GM19099 (cell line): ENCODE results near the gene FOXO3.

Experiments
- POLR2A ChIP-seq: IDR thresholded peaks from 3 replicates; pipeline ENCODE4 v1.6.1; 2011; ENCODE audit warnings: low read depth; ENCODE audit not compliant: insufficient read length; ENCODE audit errors: extremely low read depth

The FOXO3 gene

GRCh38 chr6:108581237-108581931 lies 20.7 kb downstream of the FOXO3 start:
- TF ChIP-seq POLR2A = no peak

DNA sequence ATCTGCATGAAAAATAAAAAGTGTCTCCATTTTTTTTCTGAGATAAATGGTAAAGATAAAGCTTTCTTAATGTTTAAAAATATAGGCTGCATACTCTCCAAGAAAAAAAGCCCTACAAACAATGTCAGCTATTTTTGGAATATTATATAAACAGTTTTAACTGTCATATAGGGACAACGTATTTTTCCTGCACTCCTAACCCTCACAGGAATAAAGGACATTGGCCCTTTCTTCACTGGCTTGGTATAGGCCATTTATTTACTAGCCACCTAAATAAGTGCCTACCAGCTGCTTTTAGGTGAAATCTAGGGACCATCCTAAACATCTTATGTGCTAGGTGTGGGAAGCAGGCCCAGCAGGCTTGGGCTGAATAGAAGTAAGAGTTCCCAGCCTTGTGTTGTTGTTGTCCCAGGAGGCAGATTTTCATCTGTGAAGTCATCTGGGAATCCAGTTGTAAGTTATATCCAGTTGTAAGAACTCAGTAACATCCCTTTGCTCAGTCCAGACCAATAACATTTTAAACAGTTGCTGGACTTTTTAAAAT lies 21.3 kb downstream of the FOXO3 start:
- no peak for TF ChIP-seq POLR2A

DNA sequence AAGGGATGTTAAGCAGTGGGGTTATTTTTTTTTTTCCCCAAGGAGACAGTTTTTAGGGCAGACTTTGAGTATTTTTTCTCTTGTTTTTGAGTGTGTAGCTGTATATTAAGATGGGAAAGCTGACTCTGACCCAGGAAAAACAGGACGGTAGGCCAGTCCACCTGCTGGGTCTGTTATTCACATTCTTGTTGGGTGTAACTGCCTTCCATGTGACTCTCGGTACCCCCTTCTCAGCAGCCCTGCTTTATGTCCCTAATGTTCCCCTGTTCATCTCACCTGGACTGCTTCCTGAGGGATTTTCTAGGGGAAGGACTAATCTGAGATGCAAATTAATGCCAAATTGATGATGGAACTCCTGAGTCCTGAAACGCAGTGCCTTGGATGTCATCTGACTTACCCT lies 21.9 kb downstream of the FOXO3 start:
- no peak for TF ChIP-seq POLR2A

DNA sequence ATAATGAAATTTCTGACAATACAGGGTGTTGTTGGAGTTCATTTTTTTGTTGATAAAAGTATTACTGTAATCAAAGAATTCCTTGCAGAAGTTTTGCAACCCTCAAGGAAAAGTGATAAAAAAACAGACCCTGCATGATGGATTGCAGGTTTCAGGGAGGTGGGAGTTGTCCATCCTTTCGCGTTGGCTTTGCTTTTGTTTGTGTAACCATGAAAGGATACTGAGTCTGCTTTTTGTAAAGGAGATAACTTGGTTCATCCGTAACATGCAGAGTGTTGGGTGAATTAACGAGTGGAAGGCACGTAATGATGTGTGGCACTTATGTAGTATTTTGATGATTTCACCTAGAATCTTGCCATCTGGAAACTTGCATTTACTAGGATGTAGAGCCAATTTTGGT lies 23.6 kb downstream of the FOXO3 start:
- TF ChIP-seq POLR2A = no peak

DNA sequence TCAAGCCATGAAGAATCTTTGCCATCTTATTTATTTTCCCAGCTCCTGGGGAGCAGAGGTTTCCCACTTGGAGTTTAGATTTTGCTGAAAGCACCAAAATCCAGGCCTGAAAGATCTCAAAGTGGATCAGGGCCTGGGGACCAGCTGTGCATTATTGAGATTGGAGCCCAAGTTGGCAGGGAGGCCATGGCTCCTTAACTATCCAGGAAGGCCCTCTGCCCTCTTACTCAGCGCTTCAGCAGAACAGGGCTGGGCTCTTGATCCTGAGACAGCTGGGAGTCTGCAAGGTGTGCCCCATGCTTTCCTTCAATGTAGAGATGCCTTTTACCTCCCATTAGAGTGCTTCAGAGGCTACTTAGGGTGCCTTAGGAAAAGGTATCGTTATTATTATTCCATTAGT lies 24.6 kb downstream of the FOXO3 start:
- TF ChIP-seq POLR2A = no peak

DNA sequence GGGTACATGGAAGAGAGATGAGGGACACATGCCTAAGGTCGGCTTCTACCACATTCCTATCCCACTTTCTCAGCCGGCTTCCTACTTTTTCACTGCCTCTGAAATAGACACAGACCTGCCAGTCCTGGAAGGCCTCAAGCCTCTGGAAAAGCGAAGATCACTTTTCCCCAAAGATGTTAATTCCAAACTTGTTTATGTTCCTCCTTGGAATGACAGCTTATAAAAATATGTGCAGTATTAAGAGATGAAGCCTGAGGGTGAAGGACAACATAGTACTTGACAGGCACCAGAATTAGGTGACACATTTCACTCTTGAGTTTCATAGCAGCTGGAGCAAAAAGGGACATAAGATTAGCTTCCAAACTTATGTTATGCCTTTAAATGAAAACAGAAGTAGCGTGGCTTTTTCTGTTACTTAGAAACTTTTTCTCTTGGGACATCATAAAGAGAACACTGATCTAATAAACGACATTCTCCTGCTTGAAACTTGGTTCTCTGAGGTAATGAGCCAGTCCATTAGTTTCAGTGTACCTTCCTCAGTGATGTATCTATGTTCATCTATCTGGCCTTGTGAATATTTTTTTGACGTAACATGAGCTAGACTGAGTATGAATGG lies 25.3 kb downstream of the FOXO3 start:
- no peak for TF ChIP-seq POLR2A

GRCh38 chr6:108587258-108588059 lies 26.7 kb downstream of the FOXO3 start:
- no peak for TF ChIP-seq POLR2A

- TF ChIP-seq POLR2A = no peak
Observed at GRCh38 chr6:108588586-108588985, 27.9 kb downstream of the FOXO3 start.

- TF ChIP-seq POLR2A = no peak
Observed at GRCh38 chr6:108589244-108589791, 28.6 kb downstream of the FOXO3 start.

DNA sequence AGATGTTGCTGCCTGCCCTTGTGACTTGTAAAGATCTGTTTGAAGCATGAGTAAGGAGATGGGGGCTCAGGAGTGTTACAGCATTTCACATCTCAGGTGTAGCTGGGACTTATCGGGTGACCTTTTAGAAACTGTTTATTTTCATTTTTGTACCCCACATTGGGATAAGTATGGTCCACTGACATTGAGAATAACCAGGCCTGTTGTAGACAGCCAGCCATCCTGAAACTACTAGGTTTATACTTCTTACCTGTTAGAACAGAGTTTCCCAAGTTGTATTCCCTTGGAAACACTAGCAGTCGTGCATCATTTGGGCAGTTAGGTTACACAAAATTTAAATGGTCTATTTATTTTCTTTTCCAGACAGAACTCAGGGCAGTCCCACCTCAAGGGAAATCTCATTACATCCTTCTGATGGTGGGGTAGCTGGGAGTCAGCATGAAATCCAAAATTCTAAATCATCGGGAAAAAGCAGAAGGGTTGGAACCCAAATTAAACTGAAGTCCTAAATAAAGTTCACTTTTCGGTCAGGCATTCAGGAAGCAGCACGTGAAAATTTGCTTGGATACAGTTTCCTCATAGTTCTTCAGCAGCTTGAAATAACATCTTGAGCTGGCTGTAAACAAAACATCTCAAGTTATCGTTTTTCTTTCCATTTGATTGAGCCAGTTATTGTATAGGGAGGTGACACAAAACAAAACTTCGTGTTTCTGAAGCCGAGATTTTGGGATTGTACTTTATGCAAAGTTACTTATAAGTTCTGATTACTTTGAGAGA lies 30.5 kb downstream of the FOXO3 start:
- no peak for TF ChIP-seq POLR2A

GRCh38 chr6:108592371-108593337 lies 31.9 kb downstream of the FOXO3 start:
- TF ChIP-seq POLR2A = no peak

DNA sequence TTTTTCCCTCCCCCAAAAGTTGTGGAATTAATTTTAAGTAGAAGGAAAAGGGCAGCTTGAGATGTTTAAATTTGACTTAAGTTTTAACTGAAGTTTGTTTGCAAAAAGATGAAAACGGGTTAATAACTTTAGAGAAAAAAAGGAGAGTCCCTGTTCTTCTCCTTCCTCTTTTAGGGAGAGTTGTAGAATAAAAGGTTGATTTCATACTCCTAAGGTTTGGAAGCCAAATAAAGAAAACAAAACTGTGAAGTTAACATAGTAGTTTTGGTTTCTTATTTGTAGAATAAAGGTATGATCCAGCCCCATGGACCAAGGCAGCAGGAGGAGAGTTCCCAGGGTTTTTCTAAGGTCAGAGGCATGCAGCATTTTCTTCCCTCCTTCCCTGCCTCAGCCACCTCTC lies 33.4 kb downstream of the FOXO3 start:
- TF ChIP-seq POLR2A = no peak

GRCh38 chr6:108594640-108595039 lies 33.9 kb downstream of the FOXO3 start:
- TF ChIP-seq POLR2A = no peak
